Medulla oblongata (tissue), 1 donor: ENCODE measurements around the gene CSTPP1.
A peak's percentile ranks its signal among the peaks of the same experiment; 100 is the strongest.
"Not testable (repeated sequence)": the region's sequence is repeated elsewhere in the genome, so short reads cannot be mapped to it uniquely, and the experiment has no call there.

Source experiments
- DNase-seq: peaks from one replicate; pipeline ENCODE4 v3.0.0-alpha.2; 2015; ENCODE audit errors: extremely low spot score

The CSTPP1 gene

GRCh38 chr11:47178737-47179654, 242.4 kb downstream of the CSTPP1 start:
- no peak for DNase-seq

- no peak for DNase-seq
Observed at GRCh38 chr11:47179655-47179991, 243.1 kb downstream of the CSTPP1 start.

GRCh38 chr11:47180006-47180787, 243.6 kb downstream of the CSTPP1 start:
- no peak for DNase-seq

GRCh38 chr11:47181271-47181670, 244.7 kb downstream of the CSTPP1 start:
- DNase-seq = no peak

GRCh38 chr11:47182380-47182779, 245.8 kb downstream of the CSTPP1 start:
- no peak for DNase-seq

GRCh38 chr11:47183031-47183856, 246.7 kb downstream of the CSTPP1 start:
- DNase-seq = no peak

- no peak for DNase-seq
Observed at GRCh38 chr11:47183969-47184368, 247.4 kb downstream of the CSTPP1 start.

- peak; percentile 90 for DNase-seq
Observed at GRCh38 chr11:47184711-47185304, 248.2 kb downstream of the CSTPP1 start.

GRCh38 chr11:47185305-47186075, 248.9 kb downstream of the CSTPP1 start:
- peak; percentile 50 for DNase-seq

GRCh38 chr11:47186076-47186699, 249.6 kb downstream of the CSTPP1 start, which contains the start of gene PACSIN3:
PACSIN3 (minus strand) TSS chr11:47186434; CDS start chr11:47182727, 3,707 bp downstream.
- DNase-seq = peak; percentile 31

GRCh38 chr11:47186700-47187695, 250.4 kb downstream of the CSTPP1 start:
- peak; percentile 37 for DNase-seq

- no peak for DNase-seq
Observed at GRCh38 chr11:47187723-47188122, 251.2 kb downstream of the CSTPP1 start.

- DNase-seq = no peak
Observed at GRCh38 chr11:47188259-47188658, 251.7 kb downstream of the CSTPP1 start.

- no peak for DNase-seq
Observed at GRCh38 chr11:47189100-47189834, 252.7 kb downstream of the CSTPP1 start.

GRCh38 chr11:47191137-47191536, 254.6 kb downstream of the CSTPP1 start:
- DNase-seq = not testable (repeated sequence)

- no peak for DNase-seq
Observed at GRCh38 chr11:47192111-47192510, 255.6 kb downstream of the CSTPP1 start.

GRCh38 chr11:47198161-47198560, 261.6 kb downstream of the CSTPP1 start:
- not testable (repeated sequence) for DNase-seq

GRCh38 chr11:47201015-47201414, 264.5 kb downstream of the CSTPP1 start:
- no peak for DNase-seq
